ENCODE measurements around the gene INPP4B.

- TF ChIP-seq EZH2 (IDR thresholded peaks at IDR 0.05; ENCODE audit: low read depth) (no peak), CTCF (conservative IDR thresholded peaks at IDR 0.05) (no peak)
Measured at GRCh38 chr4:142467088-142467487, 379.0 kb downstream of the INPP4B start.
